ENCODE results near the gene LILRA6. TPM values are rescaled to one million over a fixed set of nuclear protein-coding genes. Genes with fewer than 3 reads are reported as not detected.

Gene LILRA6
- total and polyA plus RNA-seq, 2 of the 13 experiments (the other 11 are each of a cell fraction or from before 2014, with no cell fraction given): not detected

DNA sequence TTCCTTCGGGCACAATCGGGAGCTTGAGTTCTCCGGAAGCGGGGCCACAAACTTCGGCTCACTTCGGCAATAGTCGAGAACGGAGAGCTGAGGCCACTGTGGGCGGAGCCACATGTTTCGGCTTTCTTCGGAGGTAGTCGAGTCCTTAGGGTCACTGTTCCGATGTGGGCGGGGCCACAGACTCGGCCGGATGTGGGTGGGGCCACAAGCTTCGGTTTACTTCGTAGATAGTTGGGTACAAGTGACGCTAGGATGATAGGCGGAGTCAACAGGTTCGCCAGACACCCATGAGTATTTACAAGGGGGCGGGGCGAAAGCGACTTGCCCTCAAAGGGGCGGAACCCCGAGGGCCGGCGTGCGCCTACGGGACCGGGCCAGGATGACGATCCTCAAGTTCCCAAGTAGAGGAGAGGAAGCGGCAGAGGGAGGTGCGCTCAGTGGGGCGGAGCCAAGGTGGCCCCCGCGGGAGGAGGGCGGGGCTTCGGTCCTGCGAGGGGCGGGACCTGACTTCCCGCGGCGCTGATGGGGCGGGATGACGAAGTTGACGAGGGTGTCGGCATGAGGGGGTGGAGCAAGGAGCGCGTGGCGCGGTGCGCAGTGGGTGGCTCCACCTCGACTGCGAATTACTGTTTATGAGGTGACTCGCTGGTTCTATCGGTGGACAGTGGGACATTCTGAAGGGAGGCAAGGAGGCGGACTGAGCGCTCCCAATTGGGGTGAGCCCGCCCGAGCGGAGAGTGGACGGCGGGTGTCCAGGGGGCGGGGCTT lies 52.7 kb downstream of the LILRA6 start (continued):
- TF ChIP-seq ZNF788 (CRISPR knock-in tag; IDR thresholded peaks at IDR 0.05; ENCODE audit: borderline replicate concordance) (0 out of 2 replicates have a peak, but pooled peaks have one; percentile 77), SMAD3 (CRISPR knock-in tag; IDR thresholded peaks at IDR 0.05) (no peak), EHMT2 (IDR thresholded peaks at IDR 0.05; ENCODE audit: borderline replicate concordance, low read depth, low read length) (no peak), PHF21A (CRISPR knock-in tag; IDR thresholded peaks at IDR 0.05) (peak; percentile 79), MZF1 (CRISPR knock-in tag; IDR thresholded peaks at IDR 0.05; ENCODE audit: borderline replicate concordance) (no peak), ZNF343 (CRISPR knock-in tag; IDR thresholded peaks at IDR 0.05) (no peak), RFX5 (IDR thresholded peaks at IDR 0.05; ENCODE audit: low read depth, low read length) (peak; percentile 89), SMARCC2 (IDR thresholded peaks at IDR 0.05) (no peak), IRX3 (CRISPR knock-in tag; IDR thresholded peaks at IDR 0.05; ENCODE audit: borderline replicate concordance, low read depth) (no peak), DZIP1 (CRISPR knock-in tag; IDR thresholded peaks at IDR 0.05) (0 out of 2 replicates have a peak, but pooled peaks have one; percentile 45), ZNF792 (CRISPR knock-in tag; IDR thresholded peaks at IDR 0.05) (0 out of 2 replicates have a peak, but pooled peaks have one; percentile 55), ZNF543 (CRISPR knock-in tag; IDR thresholded peaks at IDR 0.05) (peak; percentile 3; the same call in 1 of the 2 replicates), BRD4 (CRISPR knock-in tag; IDR thresholded peaks at IDR 0.05) (0 out of 2 replicates have a peak, but pooled peaks have one; percentile 44), ESRRA (CRISPR knock-in tag; IDR thresholded peaks at IDR 0.05; ENCODE audit: low read depth) (no peak), NR2F6 (IDR thresholded peaks at IDR 0.05) (no peak), NR2F6 (CRISPR knock-in tag; IDR thresholded peaks at IDR 0.05) (no peak), ATM (IDR thresholded peaks at IDR 0.05; ENCODE audit: borderline replicate concordance) (no peak), TGIF2 (CRISPR knock-in tag; IDR thresholded peaks at IDR 0.05) (no peak), CENPT (CRISPR knock-in tag; IDR thresholded peaks at IDR 0.05; ENCODE audit: low read depth) (no peak)
- TF ChIP-seq, protein P1, sequence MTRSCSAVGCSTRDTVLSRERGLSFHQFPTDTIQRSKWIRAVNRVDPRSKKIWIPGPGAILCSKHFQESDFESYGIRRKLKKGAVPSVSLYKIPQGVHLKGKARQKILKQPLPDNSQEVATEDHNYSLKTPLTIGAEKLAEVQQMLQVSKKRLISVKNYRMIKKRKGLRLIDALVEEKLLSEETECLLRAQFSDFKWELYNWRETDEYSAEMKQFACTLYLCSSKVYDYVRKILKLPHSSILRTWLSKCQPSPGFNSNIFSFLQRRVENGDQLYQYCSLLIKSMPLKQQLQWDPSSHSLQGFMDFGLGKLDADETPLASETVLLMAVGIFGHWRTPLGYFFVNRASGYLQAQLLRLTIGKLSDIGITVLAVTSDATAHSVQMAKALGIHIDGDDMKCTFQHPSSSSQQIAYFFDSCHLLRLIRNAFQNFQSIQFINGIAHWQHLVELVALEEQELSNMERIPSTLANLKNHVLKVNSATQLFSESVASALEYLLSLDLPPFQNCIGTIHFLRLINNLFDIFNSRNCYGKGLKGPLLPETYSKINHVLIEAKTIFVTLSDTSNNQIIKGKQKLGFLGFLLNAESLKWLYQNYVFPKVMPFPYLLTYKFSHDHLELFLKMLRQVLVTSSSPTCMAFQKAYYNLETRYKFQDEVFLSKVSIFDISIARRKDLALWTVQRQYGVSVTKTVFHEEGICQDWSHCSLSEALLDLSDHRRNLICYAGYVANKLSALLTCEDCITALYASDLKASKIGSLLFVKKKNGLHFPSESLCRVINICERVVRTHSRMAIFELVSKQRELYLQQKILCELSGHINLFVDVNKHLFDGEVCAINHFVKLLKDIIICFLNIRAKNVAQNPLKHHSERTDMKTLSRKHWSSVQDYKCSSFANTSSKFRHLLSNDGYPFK (CRISPR knock-in tag; IDR thresholded peaks at IDR 0.05; ENCODE audit: borderline replicate concordance): no peak
- TF ChIP-seq, protein P2, sequence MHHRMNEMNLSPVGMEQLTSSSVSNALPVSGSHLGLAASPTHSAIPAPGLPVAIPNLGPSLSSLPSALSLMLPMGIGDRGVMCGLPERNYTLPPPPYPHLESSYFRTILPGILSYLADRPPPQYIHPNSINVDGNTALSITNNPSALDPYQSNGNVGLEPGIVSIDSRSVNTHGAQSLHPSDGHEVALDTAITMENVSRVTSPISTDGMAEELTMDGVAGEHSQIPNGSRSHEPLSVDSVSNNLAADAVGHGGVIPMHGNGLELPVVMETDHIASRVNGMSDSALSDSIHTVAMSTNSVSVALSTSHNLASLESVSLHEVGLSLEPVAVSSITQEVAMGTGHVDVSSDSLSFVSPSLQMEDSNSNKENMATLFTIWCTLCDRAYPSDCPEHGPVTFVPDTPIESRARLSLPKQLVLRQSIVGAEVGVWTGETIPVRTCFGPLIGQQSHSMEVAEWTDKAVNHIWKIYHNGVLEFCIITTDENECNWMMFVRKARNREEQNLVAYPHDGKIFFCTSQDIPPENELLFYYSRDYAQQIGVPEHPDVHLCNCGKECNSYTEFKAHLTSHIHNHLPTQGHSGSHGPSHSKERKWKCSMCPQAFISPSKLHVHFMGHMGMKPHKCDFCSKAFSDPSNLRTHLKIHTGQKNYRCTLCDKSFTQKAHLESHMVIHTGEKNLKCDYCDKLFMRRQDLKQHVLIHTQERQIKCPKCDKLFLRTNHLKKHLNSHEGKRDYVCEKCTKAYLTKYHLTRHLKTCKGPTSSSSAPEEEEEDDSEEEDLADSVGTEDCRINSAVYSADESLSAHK (CRISPR knock-in tag; IDR thresholded peaks at IDR 0.05; ENCODE audit: borderline replicate concordance): no peak

Data from HepG2 (cell line).